NCI-H146 (cell line): ENCODE measurements around the gene ACR.

Experiments
- DNase-seq: peaks from one replicate; lab custom pipeline; 2025; lab: John Stamatoyannopoulos, UW

Gene ACR

DNA sequence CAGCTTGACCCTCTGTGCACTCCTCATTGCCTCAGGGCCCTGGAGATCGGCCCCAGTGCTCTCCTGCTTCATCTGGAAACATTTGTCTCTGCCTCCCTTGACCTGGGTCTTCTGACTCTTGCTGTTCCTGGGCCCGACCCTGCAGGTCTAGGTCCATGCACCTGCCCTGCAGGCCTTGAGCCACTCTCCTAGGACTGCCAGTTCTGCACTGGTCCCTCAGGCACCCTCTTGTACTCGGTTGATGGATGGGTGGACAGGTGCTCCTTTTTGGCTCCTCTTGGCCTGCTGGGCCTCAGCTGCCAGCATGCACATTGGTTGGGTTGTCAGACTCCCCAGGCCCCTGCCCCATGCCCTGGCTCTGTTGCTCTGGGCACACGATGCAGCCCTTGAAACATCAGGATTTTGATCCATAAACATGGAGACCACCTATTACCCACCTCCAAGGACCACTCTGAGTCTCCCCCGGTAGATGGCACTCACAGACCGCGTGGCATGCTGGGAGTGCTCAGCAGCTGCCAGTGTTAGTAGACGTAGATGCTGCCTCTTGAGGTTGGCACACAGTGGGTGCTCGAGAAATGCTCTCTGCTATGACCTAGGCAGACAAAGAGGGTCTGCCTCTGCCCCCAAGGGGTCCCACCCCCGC lies 20.2 kb upstream of the ACR start:
- DNase-seq: no peak

DNA sequence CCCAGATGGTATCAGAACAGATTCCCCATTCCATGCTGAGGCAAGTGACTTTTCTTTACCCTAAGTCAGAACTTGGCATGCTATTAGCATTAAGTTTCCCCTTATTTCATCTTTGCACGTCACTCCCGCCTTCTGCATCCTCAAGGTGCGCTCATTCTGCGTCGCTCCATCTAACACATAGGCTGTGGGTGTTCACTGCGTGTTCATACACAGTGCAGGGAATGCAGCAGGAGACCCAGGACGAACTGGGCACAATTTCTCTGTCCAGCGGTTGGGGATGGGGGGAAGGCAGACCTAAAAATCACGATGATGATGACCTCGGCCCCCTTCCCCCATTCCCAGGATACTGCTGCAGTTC lies 19.7 kb upstream of the ACR start:
- DNase-seq: no peak

DNA sequence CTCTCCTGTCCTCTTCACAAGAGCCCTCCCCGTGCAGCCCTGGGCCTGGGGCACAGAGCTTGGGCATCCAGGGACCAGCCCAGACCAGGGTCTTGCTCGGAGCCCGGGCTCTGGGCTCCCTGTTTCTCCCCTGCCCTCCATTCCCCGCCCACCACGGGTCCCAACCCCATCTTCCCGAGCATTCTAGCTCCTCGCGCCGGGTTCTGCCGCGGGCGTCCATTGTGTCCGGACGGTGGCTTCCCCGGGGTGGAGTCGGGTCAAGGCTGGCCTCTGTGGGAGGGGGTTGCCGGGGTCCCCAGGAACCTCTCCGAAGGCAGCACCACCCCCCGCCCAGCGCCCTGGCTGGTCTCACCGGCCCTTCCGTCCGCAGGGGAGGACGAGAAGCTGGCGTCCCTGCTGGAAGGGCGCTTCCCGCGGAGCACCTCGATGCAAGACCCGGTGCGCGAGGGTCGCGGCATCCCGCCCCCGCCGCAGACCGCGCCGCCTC lies 18.1 kb upstream of the ACR start:
- DNase-seq: no peak

DNA sequence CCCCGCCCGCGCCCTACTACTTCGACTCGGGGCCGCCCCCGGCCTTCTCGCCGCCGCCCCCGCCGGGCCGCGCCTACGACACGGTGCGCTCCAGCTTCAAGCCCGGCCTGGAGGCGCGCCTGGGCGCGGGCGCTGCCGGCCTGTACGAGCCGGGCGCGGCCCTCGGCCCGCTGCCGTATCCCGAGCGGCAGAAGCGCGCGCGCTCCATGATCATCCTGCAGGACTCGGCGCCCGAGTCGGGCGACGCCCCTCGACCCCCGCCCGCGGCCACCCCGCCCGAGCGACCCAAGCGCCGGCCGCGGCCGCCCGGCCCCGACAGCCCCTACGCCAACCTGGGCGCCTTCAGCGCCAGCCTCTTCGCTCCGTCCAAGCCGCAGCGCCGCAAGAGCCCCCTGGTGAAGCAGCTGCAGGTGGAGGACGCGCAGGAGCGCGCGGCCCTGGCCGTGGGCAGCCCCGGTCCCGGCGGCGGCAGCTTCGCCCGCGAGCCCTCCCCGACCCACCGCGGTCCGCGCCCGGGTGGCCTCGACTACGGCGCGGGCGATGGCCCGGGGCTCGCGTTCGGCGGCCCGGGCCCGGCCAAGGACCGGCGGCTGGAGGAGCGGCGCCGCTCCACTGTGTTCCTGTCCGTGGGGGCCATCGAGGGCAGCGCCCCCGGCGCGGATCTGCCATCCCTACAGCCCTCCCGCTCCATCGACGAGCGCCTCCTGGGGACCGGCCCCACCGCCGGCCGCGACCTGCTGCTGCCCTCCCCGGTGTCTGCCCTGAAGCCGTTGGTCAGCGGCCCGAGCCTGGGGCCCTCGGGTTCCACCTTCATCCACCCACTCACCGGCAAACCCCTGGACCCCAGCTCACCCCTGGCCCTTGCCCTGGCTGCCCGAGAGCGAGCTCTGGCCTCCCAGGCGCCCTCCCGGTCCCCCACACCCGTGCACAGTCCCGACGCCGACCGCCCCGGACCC lies 17.4 kb upstream of the ACR start:
- peak; percentile 22 for DNase-seq

DNA sequence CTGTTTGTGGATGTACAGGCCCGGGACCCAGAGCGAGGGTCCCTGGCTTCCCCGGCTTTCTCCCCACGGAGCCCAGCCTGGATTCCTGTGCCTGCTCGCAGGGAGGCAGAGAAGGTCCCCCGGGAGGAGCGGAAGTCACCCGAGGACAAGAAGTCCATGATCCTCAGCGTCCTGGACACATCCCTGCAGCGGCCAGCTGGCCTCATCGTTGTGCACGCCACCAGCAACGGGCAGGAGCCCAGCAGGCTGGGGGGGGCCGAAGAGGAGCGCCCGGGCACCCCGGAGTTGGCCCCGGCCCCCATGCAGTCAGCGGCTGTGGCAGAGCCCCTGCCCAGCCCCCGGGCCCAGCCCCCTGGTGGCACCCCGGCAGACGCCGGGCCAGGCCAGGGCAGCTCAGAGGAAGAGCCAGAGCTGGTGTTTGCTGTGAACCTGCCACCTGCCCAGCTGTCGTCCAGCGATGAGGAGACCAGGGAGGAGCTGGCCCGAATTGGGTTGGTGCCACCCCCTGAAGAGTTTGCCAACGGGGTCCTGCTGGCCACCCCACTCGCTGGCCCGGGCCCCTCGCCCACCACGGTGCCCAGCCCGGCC lies 16.7 kb upstream of the ACR start:
- DNase-seq: no peak

DNA sequence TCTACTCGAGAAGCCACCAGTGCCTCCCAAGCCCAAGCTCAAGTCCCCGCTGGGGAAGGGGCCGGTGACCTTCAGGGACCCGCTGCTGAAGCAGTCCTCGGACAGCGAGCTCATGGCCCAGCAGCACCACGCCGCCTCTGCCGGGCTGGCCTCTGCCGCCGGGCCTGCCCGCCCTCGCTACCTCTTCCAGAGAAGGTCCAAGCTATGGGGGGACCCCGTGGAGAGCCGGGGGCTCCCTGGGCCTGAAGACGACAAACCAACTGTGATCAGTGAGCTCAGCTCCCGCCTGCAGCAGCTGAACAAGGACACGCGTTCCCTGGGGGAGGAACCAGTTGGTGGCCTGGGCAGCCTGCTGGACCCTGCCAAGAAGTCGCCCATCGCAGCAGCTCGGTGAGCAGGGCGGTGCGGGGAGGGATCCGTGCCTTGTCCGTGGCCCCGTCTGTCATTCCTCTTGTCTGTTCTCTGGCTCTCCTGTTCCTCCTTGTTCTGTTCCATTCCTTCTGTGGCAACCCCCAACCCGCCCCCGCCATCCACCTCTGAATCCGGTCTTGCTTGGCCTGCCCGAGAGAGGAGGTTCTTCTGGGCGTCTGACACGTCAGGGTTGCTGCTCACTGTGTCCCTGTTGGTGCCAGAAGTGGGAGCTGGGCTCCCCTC lies 15.8 kb upstream of the ACR start:
- no peak for DNase-seq

DNA sequence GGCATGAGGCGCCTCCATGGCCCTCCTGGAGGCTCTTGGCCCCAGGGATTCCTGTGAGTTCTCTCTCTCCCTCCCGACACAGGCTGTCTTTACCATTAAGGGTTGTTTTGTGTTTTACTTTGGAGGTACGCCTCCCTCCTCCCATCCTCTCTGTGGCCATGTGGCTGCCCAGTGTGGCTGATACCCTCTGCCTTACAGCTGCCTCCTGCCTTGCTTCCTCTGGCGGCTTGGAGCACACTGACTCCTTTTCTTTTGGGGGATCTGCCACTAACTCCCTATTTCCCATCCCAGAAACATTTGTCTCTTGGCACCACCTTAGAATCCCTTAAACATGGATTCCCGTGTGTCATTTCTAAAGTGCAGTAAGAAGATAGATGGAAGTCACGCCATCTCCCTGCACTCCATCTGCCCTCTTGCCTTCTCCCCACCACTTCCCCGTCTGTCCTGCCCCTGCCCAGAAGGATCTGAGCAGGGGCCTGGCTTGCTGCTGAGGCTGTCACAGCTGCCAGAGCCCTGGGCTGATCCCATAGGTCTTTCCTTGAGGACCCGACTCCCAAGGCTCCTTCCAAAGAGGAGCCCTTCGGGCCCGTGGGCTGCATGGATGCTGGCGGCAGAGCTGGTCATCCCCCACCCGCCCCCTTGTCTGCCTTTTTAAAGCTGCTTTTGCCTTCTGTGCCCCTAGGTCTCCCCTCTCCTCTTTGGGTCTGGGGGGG lies 15.1 kb upstream of the ACR start:
- DNase-seq: no peak

DNA sequence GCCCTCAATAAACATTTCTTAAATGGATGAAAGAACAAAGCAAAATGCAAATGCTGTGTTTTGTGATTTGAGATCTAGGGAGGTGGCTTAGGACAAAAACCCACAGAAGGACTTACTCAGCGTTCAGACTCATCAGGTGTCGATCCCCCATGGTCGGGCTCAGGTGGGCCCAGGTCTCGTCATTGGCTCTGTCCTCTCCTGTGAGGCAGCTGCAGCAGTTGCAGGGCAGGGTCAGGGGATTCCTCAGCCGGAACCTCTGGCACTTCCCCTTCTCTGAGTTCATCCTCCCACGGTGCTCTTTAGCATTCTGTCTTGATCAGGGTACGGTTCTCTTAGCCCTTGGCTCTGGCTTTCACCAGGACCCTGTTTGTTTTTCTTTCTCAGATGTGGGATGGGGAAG lies 14.0 kb upstream of the ACR start:
- DNase-seq: no peak

DNA sequence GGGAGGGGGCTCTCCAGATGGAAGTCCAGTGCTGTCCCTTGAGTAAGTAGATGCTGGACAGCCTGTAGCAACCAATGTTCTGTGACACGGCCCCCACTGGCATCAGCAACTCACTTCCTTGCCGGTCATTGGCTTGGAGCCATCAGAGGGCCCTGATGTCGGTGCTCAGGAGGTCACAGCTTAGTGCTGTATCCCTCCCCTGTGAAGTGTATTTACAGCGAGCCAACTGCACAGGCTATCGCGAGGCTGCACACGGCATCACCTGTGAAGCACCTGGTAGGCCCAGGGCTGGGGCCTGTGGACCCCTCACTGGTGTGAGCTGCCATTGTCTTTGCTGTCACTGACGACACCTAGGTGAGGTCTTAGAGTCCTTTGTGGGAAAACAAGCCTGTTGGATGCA lies 13.4 kb upstream of the ACR start:
- no peak for DNase-seq

DNA sequence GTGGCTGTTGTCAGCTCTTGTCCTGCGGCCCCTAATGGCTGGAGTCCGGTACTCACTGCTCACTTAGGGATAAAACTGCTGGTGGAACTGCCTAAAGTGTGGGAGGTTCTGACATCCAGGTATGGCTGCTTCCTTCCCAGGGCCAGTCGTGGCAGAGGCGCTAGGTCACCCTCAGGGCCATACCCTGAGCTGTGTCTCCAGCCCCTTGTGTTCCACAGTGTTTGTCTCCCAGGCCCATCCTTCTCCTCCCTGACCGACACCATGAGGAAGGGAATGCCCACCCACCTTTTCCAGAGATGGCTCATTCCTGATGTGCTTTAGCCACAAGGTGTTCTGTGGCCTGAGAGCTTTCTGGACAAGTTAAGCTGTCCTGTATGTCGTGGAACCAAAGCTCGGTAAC lies 12.4 kb upstream of the ACR start:
- DNase-seq: no peak

DNA sequence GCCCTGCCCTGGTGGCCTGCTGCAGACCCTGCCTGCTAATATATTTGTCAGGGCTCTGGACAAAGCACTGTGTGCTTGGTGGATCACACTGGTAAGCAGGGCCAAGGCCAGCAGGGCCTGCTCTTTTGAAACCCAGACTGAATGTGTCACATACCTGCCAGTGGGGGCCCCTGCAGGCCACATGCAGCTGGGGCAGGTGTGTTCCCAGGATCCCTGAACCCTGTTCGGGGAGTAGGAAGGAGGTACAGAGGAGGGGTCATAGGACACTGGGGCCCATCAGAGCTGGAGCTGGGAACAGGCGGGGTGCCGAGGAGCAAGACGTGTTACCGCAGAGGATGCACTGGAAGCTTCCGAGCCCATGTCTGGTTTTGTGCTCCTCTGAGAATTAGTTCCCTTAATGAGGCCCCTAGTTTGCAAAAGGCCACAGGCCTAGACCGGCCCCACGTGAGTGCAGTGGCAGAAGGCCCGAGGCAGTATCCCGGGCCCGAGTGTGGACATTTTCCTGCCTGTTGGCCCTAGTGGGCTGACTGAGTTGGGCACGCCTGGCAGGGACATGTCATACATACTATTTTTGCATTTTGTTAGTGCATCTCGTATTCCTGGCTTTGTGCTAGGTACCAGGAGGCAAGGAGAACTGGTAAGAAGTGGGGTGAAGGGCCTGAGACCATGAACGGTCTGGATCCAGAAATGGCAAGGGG lies 11.2 kb upstream of the ACR start:
- DNase-seq: no peak

DNA sequence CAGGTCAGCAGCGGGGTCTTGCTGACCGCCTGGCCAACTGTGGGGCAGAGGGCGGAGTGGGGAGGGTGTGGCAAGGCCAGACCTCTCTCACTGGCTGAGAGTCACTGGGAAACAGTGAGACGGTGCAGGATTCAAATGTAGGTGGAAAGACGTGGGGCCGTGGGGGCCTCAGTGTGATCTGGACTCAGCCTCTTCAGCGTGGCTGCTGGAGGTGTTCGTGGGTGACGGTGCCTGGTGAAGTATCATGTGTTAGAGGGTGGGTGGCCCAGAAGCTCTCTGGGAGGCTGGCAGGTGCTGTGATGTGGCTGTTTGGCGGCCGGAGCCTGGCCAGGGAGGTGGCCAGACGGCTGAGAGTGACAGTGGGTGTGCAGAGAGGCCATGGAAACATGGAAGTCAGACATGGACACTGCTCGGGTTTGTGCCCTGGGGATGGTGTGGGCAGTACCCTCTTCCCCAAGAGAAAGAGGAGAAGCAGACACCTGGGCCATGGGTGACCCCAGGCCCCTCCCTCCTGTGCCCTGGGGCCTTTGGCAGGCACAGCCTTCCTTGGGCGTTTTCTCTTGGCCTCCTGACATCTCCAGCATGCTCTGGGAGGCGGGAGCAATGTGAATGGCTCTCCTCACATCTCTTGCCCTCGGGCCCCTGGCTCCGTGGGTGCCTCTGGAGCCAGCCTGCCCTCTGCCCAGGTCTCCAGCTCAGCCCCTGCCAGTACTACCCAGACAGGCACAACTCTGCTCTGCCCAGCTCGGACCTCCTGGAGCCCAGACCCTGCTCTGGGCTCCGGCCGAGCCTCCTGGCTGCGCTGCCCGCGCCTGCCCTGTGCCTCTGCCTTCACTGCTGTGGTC lies 10.1 kb upstream of the ACR start:
- DNase-seq: no peak

DNA sequence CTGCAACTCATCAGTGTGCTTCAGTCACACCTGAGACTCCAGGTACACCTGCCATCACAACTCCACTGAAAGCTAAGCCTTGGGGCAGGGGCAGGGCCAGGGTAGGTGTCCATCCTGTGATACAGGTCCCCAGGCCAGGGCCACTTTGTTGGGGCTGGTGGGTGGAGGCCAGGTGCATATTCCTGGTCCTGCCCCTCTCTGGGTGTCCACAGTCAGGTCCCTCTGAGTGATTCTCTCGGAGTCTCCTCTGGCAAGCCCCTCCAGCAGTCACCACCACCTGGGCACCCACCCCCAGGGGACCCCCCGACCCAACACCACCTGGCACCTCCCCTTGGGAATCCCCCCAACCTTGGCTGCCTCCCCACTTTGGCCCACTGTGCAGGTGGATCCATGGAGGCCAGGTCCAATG lies 9.5 kb upstream of the ACR start:
- DNase-seq: no peak

DNA sequence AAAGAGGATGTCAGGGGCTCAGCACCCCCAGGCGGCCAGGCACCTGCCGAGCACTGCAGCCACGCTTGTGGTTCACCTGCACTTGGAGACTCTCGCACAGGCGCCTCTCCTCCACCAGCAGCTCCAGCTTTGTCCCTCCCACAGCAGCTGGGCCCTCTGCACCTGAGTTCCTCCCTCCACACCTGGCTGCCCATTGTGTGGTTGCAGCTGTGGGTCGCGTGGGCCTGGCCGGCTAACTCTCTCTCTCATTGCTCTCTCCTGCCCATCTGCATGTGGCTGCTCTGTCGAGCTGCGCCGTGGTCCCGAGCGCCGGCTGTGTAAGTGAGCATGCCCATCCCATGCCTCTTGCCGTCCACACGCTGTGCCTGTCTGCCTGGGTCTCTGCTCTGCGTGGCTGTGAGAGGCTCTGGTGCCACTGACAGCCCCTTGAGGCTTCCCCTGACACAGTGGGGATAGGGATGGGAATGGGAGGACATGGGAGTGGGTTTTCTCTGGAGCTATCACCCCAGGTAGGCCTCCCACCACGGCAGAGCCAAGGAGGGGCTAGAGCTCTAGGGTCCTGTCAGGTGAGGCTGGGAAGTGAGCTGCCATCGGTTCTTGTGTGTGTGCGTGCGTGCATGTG lies 8.5 kb upstream of the ACR start:
- DNase-seq: peak; percentile 75

DNA sequence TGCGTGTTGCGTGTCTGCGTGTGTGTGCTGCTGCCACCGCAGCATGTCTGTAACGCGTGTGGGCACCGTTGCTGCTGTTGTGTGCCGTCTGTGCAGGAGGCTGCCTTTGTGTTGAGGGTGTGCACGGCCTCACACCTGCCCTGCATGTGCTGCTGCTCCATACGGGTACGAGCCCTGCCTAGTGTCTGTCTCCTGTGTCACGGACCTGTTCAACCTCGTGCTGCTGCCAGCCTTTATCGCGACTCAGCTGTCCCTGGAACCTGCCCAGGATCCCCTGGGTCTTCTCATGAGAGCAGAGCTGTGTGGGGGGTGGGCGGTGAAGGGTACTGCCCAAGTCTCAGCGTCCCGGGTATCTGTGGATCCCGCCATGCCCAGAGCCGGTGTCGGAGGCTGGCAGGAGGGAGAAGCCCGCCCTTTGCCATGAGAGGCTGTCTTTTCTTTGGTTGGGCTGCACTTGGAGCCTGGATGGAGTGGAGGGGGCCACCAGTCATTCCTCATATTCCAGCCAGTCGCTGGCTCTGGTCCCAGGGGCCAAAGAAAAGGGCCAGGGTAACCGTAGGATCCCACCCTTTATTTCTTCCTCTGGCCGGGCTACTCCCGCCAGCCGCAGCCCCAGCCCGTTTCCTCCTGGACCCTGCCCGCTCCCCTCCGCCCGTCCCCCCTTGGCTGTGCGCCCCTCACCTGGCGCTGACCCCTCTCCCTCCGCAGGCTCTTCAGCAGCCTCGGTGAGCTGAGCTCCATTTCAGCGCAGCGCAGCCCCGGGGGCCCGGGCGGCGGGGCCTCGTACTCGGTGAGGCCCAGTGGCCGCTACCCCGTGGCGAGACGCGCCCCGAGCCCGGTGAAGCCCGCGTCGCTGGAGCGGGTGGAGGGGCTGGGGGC lies 7.8 kb upstream of the ACR start:
- no peak for DNase-seq

DNA sequence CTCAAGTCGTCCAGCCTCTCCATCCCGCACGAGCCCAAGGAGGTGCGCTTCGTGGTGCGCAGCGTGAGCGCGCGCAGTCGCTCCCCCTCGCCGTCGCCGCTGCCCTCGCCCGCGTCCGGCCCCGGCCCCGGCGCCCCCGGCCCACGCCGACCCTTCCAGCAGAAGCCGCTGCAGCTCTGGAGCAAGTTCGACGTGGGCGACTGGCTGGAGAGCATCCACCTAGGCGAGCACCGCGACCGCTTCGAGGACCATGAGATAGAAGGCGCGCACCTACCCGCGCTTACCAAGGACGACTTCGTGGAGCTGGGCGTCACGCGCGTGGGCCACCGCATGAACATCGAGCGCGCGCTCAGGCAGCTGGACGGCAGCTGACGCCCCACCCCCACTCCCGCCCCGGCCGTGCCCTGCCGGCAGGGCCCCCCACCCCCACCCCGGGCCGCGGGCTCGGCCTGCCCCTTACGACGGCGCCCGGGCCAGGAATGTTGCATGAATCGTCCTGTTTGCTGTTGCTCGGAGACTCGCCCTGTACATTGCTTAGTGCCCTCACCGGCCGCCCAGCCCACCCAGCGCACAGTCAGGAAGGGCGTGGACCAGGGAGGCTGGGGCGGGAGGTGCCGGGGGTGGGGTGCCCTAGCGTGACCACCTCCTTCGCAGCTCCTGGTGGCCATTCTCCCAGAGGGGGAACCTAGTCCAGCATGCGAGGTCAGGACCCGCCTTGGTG lies 6.9 kb upstream of the ACR start:
- no peak for DNase-seq

DNA sequence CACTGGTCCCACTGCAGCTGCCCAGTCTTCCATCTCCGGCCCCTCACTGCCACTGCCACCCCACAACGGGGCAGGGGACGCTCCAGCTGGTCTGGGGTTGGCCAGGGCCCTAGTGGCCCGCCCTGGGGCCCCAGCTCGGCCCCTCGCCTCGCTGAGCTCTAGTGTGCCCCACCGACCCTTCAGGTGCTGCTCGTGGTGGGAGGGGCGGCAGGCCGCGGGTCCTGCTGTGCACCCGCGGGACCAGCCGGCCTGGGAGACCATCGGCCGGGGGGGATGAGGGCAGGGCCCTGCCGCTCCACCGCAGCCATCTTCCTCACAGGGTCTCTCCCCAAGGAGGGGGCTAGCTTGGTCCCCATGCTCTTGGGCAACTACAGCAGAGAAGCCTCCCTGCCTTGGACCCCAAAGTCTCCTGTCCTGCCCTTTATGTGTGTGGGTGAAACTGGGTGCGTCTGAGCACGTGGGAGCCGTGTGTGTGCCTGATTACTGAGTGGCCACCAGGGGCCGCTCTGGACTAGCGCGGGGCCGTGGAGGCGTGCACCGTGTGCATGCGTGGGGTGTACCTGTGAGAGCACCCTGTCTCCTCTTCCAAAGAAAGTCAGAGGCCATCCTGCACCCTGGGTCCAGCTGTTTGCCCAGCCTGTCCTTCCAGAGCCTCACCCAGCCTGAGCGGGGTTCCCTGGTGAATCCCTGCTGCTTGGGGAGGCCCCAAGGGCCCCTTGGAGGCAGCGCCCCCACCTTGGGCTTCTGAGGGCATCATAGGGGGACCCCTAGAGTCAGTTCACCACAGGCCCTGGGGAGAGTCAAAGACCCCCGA lies 6.0 kb upstream of the ACR start:
- no peak for DNase-seq
